A673 (cell line): ENCODE results near the gene PEX14. TPM values are rescaled to one million over a fixed set of nuclear protein-coding genes. Genes with fewer than 3 reads are reported as not detected.

Source experiments
- BruUV-seq: library from RNA; stranded (reverse); fragments of 400-500 nt; replicated peaks from 2 replicates; lab custom pipeline; 2021; lab: Mats Ljungman, UMichigan
- CTCF ChIA-PET: fragments of 300-600 bp; sonication (Branson Sonifier 250); formaldehyde crosslinking; loops from one replicate; lab custom pipeline; 2022; ENCODE audit warnings: antibody characterized with exemption; lab: Charles Lee
- POLR2A ChIA-PET: fragments of 300-600 bp; sonication (Branson Sonifier 250); formaldehyde crosslinking; loops from one replicate; lab custom pipeline; 2022; ENCODE audit warnings: antibody characterized with exemption; ENCODE audit not compliant: low non-redundant PET; lab: Charles Lee
- DNase-seq: peaks from one replicate; pipeline ENCODE4 v3.0.0-alpha.2; 2015; ENCODE audit warnings: low spot score
- H3K27ac ChIP-seq: fragments of 200-600 bp; sonication (generic); 2 replicates; pipeline ENCODE4 v1.5.1; 2016; ENCODE audit warnings: mixed run types, low read depth, mild to moderate bottlenecking, mixed read lengths, antibody characterized with exemption, low read length; ENCODE audit not compliant: poor library complexity, severe bottlenecking
- H3K27me3 ChIP-seq: fragments of 200-600 bp; sonication (generic); replicated peaks from 2 replicates; pipeline ENCODE4 v1.6.1; 2017; ENCODE audit warnings: mixed run types, low read depth, mild to moderate bottlenecking, mixed read lengths, antibody characterized with exemption, low read length; ENCODE audit not compliant: insufficient read depth, poor library complexity
- H3K36me3 ChIP-seq: fragments of 200-600 bp; sonication (generic); 2 replicates; pipeline ENCODE4 v1.6.1; 2016; ENCODE audit warnings: mixed run types, mild to moderate bottlenecking, mixed read lengths, antibody characterized with exemption, low read length; ENCODE audit not compliant: insufficient read depth, poor library complexity, severe bottlenecking
- H3K4me1 ChIP-seq: fragments of 200-600 bp; sonication (generic); 2 replicates; pipeline ENCODE4 v1.6.1; 2017; ENCODE audit warnings: mixed run types, mild to moderate bottlenecking, mixed read lengths, antibody characterized with exemption, low read length; ENCODE audit not compliant: insufficient read depth, poor library complexity, severe bottlenecking
- H3K4me3 ChIP-seq: fragments of 200-600 bp; sonication (generic); 2 replicates; pipeline ENCODE4 v1.5.1; 2016; ENCODE audit warnings: low read depth, mixed run types, mild to moderate bottlenecking, mixed read lengths, low read length; ENCODE audit not compliant: poor library complexity, severe bottlenecking
- H3K9me3 ChIP-seq: fragments of 200-600 bp; sonication (generic); 2 replicates; pipeline ENCODE4 v1.6.1; 2016; ENCODE audit warnings: mixed run types, low read depth, mild to moderate bottlenecking, mixed read lengths, antibody characterized with exemption, low read length; ENCODE audit not compliant: poor library complexity, severe bottlenecking
- EZH2 ChIP-seq: fragments of 200-600 bp; sonication (generic); IDR thresholded peaks from 2 replicates; pipeline ENCODE4 v1.6.1; 2017; ENCODE audit warnings: borderline replicate concordance, low read depth, mild to moderate bottlenecking, mixed read lengths, antibody characterized with exemption, low read length; ENCODE audit not compliant: poor library complexity, severe bottlenecking
- intact Hi-C: fragments of 100-400 bp; cut with micrococcal nuclease; formaldehyde crosslinking; loops from one replicate; pipeline ENCODE4 v1.10.0; 2022; ENCODE audit not compliant: unreplicated experiment
- total RNA-seq: library from RNA; stranded (reverse); gene quantifications from 2 replicates; pipeline ENCODE4 v1.2.3, GENCODE V29; 2021
- TF ChIP-seq, protein P1 (sequence below): fragments of 300-800, 200-600 bp; sonication (generic); conservative IDR thresholded peaks from 2 replicates; pipeline ENCODE4 v1.5.1; 2017; ENCODE audit warnings: low read depth, mild to moderate bottlenecking, antibody characterized with exemption, low read length, moderate library complexity, mixed read lengths

Gene PEX14
- total RNA-seq, 1 experiment from 2014 or later, result 26.8 TPM

GRCh38 chr1:10653370-10654125, 178.8 kb downstream of the PEX14 start:
- Histone ChIP-seq H3K4me3 (no peak overlapping the region), H3K9me3 (no peaks in the 10 kb centered on the region), H3K27me3 (no peaks in the 10 kb centered on the region), H3K36me3 (no peaks in the 10 kb centered on the region), H3K4me1 (no peaks in the 10 kb centered on the region), H3K27ac (no peak overlapping the region)
- ChIA-PET POLR2A (no interaction called here), CTCF (no interaction called here)
- no peak for TF ChIP-seq EZH2
- TF ChIP-seq, protein P1, sequence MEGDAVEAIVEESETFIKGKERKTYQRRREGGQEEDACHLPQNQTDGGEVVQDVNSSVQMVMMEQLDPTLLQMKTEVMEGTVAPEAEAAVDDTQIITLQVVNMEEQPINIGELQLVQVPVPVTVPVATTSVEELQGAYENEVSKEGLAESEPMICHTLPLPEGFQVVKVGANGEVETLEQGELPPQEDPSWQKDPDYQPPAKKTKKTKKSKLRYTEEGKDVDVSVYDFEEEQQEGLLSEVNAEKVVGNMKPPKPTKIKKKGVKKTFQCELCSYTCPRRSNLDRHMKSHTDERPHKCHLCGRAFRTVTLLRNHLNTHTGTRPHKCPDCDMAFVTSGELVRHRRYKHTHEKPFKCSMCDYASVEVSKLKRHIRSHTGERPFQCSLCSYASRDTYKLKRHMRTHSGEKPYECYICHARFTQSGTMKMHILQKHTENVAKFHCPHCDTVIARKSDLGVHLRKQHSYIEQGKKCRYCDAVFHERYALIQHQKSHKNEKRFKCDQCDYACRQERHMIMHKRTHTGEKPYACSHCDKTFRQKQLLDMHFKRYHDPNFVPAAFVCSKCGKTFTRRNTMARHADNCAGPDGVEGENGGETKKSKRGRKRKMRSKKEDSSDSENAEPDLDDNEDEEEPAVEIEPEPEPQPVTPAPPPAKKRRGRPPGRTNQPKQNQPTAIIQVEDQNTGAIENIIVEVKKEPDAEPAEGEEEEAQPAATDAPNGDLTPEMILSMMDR, result no peak
- BruUV-seq, result no TSS peak
- no peak for DNase-seq
- intact Hi-C loops, result no loop called here

DNA sequence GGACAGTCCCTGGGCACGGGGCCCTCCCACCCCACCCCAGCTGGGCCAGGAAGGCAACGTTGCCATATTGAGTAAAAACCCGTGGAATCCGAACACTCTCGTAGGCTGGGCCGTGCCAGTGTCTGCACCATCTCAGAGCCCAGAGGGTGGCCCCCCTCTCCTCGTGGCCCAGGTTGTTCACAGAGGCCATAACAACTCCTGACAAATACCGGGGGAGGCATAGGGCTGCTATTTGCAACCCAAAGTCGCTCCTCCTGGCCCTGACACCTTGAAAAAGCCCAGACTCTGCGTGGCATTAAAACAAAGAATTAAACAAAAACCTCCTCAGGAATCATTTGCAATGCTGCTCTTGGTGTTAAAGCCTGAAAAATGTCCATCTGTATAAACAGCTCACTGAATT, 180.3 kb downstream of the PEX14 start:
- no peaks in the 10 kb centered on the region for H3K27me3 ChIP-seq
- ChIA-PET CTCF (no interaction called here), POLR2A (no interaction called here)
- H3K27ac ChIP-seq, result no peak overlapping the region
- no peak overlapping the region for H3K4me3 ChIP-seq
- DNase-seq, result no peak
- H3K9me3 ChIP-seq, result no peaks in the 10 kb centered on the region
- intact Hi-C loops, result no loop called here
- no TSS peak for BruUV-seq
- H3K36me3 ChIP-seq, result no peaks in the 10 kb centered on the region
- no peaks in the 10 kb centered on the region for H3K4me1 ChIP-seq
- TF ChIP-seq, protein P1, result no peak
- TF ChIP-seq EZH2, result no peak

- DNase-seq, result no peak
- H3K4me3 ChIP-seq, result no peak overlapping the region
- CTCF ChIA-PET, result no interaction called here
- H3K27me3 ChIP-seq, result no peaks in the 10 kb centered on the region
- no peaks in the 10 kb centered on the region for H3K4me1 ChIP-seq
- H3K9me3 ChIP-seq, result no peaks in the 10 kb centered on the region
- no peak for TF ChIP-seq EZH2
- TF ChIP-seq, protein P1, result no peak
- no peaks in the 10 kb centered on the region for H3K36me3 ChIP-seq
- BruUV-seq, result no TSS peak
- no peak overlapping the region for H3K27ac ChIP-seq
- POLR2A ChIA-PET, result no interaction called here
- intact Hi-C loops, result no loop called here
Measured at GRCh38 chr1:10656431-10656830, 181.7 kb downstream of the PEX14 start.
